SK-N-SH (cell line): Measurements from ENCODE around the gene NOD2. TPM values are rescaled to one million over a fixed set of nuclear protein-coding genes. Genes with fewer than 3 reads are reported as not detected.

Experiments
- CTCF ChIA-PET: fragments of 300-600, 350-600 bp; formaldehyde crosslinking; extraction: SDS; loops from one replicate; lab custom pipeline; 2021; lab: Yijun Ruan, JAX
- POLR2A ChIA-PET: fragments of 350-600 bp; sonication (Branson Sonifier 250); formaldehyde crosslinking; extraction: SDS; loops from one replicate; lab custom pipeline; 2020; ENCODE audit warnings: antibody characterized with exemption, inconsistent platforms; lab: Yijun Ruan, JAX
- DNase-seq: peaks from one replicate; pipeline ENCODE4 v3.0.0; 2012
- H2AFZ ChIP-seq: fragments of 200-600 bp; sonication (generic); 2 replicates; pipeline ENCODE4 v1.8.1; 2016; ENCODE audit warnings: antibody characterized with exemption, mild to moderate bottlenecking, low read depth
- H3F3A ChIP-seq: fragments of 200-600 bp; sonication (generic); replicated peaks from 2 replicates; pipeline ENCODE3; 2016; ENCODE audit warnings: antibody characterized with exemption, mild to moderate bottlenecking; ENCODE audit not compliant: insufficient read depth
- H3K27ac ChIP-seq, 2 experiments: fragments of 200-500 bp in 1 of 2; fragments of 200-600 bp in 1 of 2; sonication (Bioruptor generic) in 1 of 2; sonication (generic), shearing (Covaris generic) in 1 of 2; 2 replicates each; pipeline versions ENCODE4 v1.5.1 to v1.6.1; 2014 to 2016; ENCODE audit warnings: low read depth in 2 of 2, inconsistent platforms in 1 of 2, low read length in 1 of 2, mild to moderate bottlenecking in 1 of 2, mixed read lengths in 1 of 2
- H3K27me3 ChIP-seq: fragments of 200-600 bp; sonication (generic), shearing (Covaris generic); 2 replicates; pipeline ENCODE4 v1.6.1; 2016; ENCODE audit warnings: mixed run types; ENCODE audit not compliant: insufficient read depth
- H3K36me3 ChIP-seq, 2 experiments: fragments of 200-500 bp in 1 of 2; fragments of 200-600 bp in 1 of 2; sonication (Bioruptor generic) in 1 of 2; sonication (generic) in 1 of 2; replicated peaks in 1 of 2; 2 replicates each; pipeline versions ENCODE3 to v1.5.1; 2014 to 2016; ENCODE audit warnings: low read length in 1 of 2, mild to moderate bottlenecking in 1 of 2; ENCODE audit not compliant: insufficient read depth in 2 of 2, control insufficient read depth in 1 of 2
- H3K4me1 ChIP-seq, 2 experiments: fragments of 200-500 bp in 1 of 2; fragments of 200-600 bp in 1 of 2; sonication (Bioruptor generic) in 1 of 2; sonication (generic), shearing (Covaris generic) in 1 of 2; 2 replicates each; pipeline versions ENCODE4 v1.5.1 to v1.6.1; 2014 to 2016; ENCODE audit warnings: low read depth in 1 of 2, low read length in 1 of 2, mixed run types in 1 of 2; ENCODE audit not compliant: insufficient read depth in 2 of 2, control insufficient read depth in 1 of 2
- H3K4me2 ChIP-seq: fragments of 200-600 bp; sonication (generic), shearing (Covaris generic); 2 replicates; pipeline ENCODE4 v1.6.1; 2017; ENCODE audit warnings: mixed run types
- H3K4me3 ChIP-seq, 2 experiments: fragments of 200-500 bp in 1 of 2; fragments of 200-600 bp in 1 of 2; sonication (Bioruptor generic) in 1 of 2; sonication (generic), shearing (Covaris generic) in 1 of 2; 2 replicates each; pipeline versions ENCODE4 v1.5.1 to v1.8.1; 2014 to 2016; ENCODE audit warnings: low read depth in 2 of 2, inconsistent platforms in 1 of 2, low read length in 1 of 2, mild to moderate bottlenecking in 1 of 2, mixed read lengths in 1 of 2, moderate library complexity in 1 of 2
- H3K79me2 ChIP-seq: fragments of 200-600 bp; sonication (generic); 2 replicates; pipeline ENCODE4 v1.8.1; 2017; ENCODE audit warnings: mild to moderate bottlenecking; ENCODE audit not compliant: insufficient read depth
- H3K9ac ChIP-seq: fragments of 200-600 bp; sonication (generic); 2 replicates; pipeline ENCODE4 v1.6.1; 2017; ENCODE audit warnings: mixed run types
- H3K9me2 ChIP-seq: fragments of 200-600 bp; sonication (generic); 2 replicates; pipeline ENCODE4 v1.6.1; 2017; ENCODE audit warnings: mixed run types
- H3K9me3 ChIP-seq: fragments of 200-600 bp; sonication (generic); 2 replicates; pipeline ENCODE4 v1.6.1; 2017; ENCODE audit warnings: mixed run types, mild to moderate bottlenecking, moderate library complexity
- H4K20me1 ChIP-seq: fragments of 200-600 bp; sonication (generic); 2 replicates; pipeline ENCODE4 v1.6.1; 2017; ENCODE audit warnings: mild to moderate bottlenecking, mixed run types; ENCODE audit not compliant: insufficient read depth
- CHD2 ChIP-seq: fragments of 150-350 bp; IDR thresholded peaks from 2 replicates; pipeline ENCODE4 v1.6.1; 2018; ENCODE audit warnings: low read length; ENCODE audit not compliant: partially characterized antibody
- EP300 ChIP-seq, 2 experiments: IDR thresholded peaks; 2 replicates each; pipeline versions ENCODE4 v1.4.0 to v1.6.1; 2012; ENCODE audit warnings: borderline replicate concordance in 1 of 2, low read depth in 1 of 2, low read length in 1 of 2
- EZH2phosphoT487 ChIP-seq: fragments of 200-600 bp; sonication (generic); IDR thresholded peaks from 2 replicates; pipeline ENCODE4 v1.6.1; 2017; ENCODE audit warnings: low read depth, mixed run types, mild to moderate bottlenecking, antibody characterized with exemption, moderate library complexity, borderline replicate concordance
- FOXJ3 ChIP-seq: sonication (generic); formaldehyde crosslinking; IDR thresholded peaks from 2 replicates; pipeline ENCODE4 v1.5.1; 2020; ENCODE audit warnings: mild to moderate bottlenecking, missing genetic modification reagents
- NRF1 ChIP-seq: IDR thresholded peaks from 2 replicates; pipeline ENCODE4 v1.6.1; 2012; ENCODE audit warnings: low read depth, mild to moderate bottlenecking, low read length
- RAD21 ChIP-seq: IDR thresholded peaks from 2 replicates; pipeline ENCODE4 v1.6.1; 2012; ENCODE audit warnings: mild to moderate bottlenecking, low read length
- RFX5 ChIP-seq: IDR thresholded peaks from 2 replicates; pipeline ENCODE4 v1.6.1; 2012; ENCODE audit warnings: mild to moderate bottlenecking, improper control_type of control experiment, low read length
- SIN3A ChIP-seq: IDR thresholded peaks from 2 replicates; pipeline ENCODE4 v1.6.1; 2012; ENCODE audit warnings: low read depth, mild to moderate bottlenecking, low read length, moderate library complexity, borderline replicate concordance
- SMC3 ChIP-seq: IDR thresholded peaks from 2 replicates; pipeline ENCODE4 v1.6.1; 2012; ENCODE audit warnings: low read depth, low read length, improper control_type of control experiment
- TCF12 ChIP-seq: IDR thresholded peaks from 2 replicates; pipeline ENCODE4 v1.4.0; 2012
- TEAD4 ChIP-seq: IDR thresholded peaks from 2 replicates; pipeline ENCODE4 v1.4.0; 2012; ENCODE audit warnings: mild to moderate bottlenecking, borderline replicate concordance; ENCODE audit not compliant: insufficient read depth
- YY1 ChIP-seq: IDR thresholded peaks from 2 replicates; pipeline ENCODE4 v1.4.0; 2012; ENCODE audit warnings: low read depth, mild to moderate bottlenecking
- WGBS: methylation state at CpG from one replicate; pipeline ENCODE4 v1.1.6; 2017; ENCODE audit warnings: low lambda C conversion rate; 5-methylcytosine and 5-hydroxymethylcytosine counted together
- polyA plus RNA-seq, 3 experiments: library from polyadenylated mRNA; depleted of rRNA; stranded (reverse); fragments of >200 nt; gene quantifications; 2 replicates each; pipeline ENCODE4 v1.2.3, GENCODE V29; 2012
- TF ChIP-seq, protein P1 (sequence below): fragments of 150-350 bp; IDR thresholded peaks from 2 replicates; pipeline ENCODE4 v1.6.1; 2016; ENCODE audit warnings: mild to moderate bottlenecking, low read depth, low read length
- TF ChIP-seq, protein P2 (sequence below): IDR thresholded peaks from 2 replicates; pipeline ENCODE4 v1.6.1; 2012; ENCODE audit warnings: mild to moderate bottlenecking, low read depth, low read length, moderate library complexity

The NOD2 gene
- polyA plus RNA-seq, 1 of the 3 experiments (the other 2 are of a cell fraction), result not detected

DNA sequence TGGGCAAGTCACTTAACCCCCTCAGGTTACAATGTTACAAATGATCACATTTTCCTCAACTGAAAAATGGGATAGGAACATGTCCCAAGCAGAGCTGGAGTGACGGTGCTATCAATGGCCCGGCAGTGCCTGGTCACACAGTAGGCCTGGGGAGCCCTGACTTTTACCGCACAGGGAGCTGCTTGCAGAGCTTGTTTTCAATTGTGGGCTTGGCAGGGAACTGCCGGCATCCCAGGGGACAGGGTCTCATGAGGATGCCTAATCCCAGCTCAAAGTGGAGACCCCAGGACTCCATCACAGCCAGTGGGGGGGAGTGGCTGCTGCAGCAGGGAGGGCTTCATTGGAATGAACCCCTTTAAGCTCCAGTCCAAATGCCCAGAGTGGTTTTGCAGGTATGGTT is 23.7 kb upstream of the NOD2 start (continued):
- TF ChIP-seq EZH2phosphoT487 (no peak), EP300 (IDR thresholded peaks at IDR 0.05; ENCODE audit: borderline replicate concordance in 1 of 2, low read depth in 1 of 2, low read length in 1 of 2) (no peak)

DNA sequence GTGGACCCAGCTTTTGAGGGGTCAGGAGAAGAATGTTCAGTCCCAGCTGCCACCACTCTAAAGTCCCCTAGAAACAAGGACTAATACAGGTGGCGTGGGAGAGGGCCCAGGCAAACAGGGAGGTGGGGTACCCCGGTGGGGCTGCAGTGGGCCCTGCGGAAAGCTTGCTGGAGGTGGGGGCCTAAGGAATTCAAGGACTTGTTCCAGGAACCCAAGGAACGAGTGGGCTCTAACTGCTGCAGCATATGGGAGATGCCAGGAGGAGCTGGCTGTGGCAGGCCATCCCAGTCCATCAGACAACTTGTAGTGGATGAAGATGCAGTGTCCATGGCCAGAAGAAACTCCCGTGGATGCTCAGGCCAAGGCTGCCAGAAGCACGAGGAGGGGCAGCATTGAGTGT is 22.9 kb upstream of the NOD2 start:
- H3K9me2 ChIP-seq, result no peaks in the 10 kb centered on the region
- H3K36me3 ChIP-seq, result no peaks in the 10 kb centered on the region
- no peaks in the 10 kb centered on the region for H3K79me2 ChIP-seq
- TF ChIP-seq, protein P1, sequence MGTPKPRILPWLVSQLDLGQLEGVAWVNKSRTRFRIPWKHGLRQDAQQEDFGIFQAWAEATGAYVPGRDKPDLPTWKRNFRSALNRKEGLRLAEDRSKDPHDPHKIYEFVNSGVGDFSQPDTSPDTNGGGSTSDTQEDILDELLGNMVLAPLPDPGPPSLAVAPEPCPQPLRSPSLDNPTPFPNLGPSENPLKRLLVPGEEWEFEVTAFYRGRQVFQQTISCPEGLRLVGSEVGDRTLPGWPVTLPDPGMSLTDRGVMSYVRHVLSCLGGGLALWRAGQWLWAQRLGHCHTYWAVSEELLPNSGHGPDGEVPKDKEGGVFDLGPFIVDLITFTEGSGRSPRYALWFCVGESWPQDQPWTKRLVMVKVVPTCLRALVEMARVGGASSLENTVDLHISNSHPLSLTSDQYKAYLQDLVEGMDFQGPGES, result no peak
- no peak for TF ChIP-seq RAD21
- no peak for TF ChIP-seq YY1
- TF ChIP-seq, protein P2, sequence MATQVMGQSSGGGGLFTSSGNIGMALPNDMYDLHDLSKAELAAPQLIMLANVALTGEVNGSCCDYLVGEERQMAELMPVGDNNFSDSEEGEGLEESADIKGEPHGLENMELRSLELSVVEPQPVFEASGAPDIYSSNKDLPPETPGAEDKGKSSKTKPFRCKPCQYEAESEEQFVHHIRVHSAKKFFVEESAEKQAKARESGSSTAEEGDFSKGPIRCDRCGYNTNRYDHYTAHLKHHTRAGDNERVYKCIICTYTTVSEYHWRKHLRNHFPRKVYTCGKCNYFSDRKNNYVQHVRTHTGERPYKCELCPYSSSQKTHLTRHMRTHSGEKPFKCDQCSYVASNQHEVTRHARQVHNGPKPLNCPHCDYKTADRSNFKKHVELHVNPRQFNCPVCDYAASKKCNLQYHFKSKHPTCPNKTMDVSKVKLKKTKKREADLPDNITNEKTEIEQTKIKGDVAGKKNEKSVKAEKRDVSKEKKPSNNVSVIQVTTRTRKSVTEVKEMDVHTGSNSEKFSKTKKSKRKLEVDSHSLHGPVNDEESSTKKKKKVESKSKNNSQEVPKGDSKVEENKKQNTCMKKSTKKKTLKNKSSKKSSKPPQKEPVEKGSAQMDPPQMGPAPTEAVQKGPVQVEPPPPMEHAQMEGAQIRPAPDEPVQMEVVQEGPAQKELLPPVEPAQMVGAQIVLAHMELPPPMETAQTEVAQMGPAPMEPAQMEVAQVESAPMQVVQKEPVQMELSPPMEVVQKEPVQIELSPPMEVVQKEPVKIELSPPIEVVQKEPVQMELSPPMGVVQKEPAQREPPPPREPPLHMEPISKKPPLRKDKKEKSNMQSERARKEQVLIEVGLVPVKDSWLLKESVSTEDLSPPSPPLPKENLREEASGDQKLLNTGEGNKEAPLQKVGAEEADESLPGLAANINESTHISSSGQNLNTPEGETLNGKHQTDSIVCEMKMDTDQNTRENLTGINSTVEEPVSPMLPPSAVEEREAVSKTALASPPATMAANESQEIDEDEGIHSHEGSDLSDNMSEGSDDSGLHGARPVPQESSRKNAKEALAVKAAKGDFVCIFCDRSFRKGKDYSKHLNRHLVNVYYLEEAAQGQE, result no peak
- no peak for TF ChIP-seq TCF12
- no peak for TF ChIP-seq NRF1
- no peak for TF ChIP-seq SMC3
- TF ChIP-seq FOXJ3 (CRISPR knock-in tag), result no peak
- TF ChIP-seq SIN3A, result no peak
- TF ChIP-seq RFX5, result no peak
- TF ChIP-seq CHD2, result no peak
- no peak for TF ChIP-seq TEAD4
- WGBS, result 17% methylated on average over 5 of the region's 6 CpGs
- no peak overlapping the region for H3K4me3 ChIP-seq
- H3K4me2 ChIP-seq, result no peak overlapping the region
- no peaks in the 10 kb centered on the region for H3F3A ChIP-seq
- no peak overlapping the region for H3K9ac ChIP-seq
- no peaks in the 10 kb centered on the region for H3K9me3 ChIP-seq
- no peak overlapping the region for H2AFZ ChIP-seq
- ChIA-PET CTCF (interaction anchor here (0.7 to 16.3 kb wide), 5 partner anchors 8 to 300 kb away, joined by 3 to 326 read pairs (median 4); partner anchors contain the start of gene BRD7), POLR2A (no interaction called here)
- DNase-seq, result no peak
- H3K27ac ChIP-seq, result no peak overlapping the region
- no peaks in the 10 kb centered on the region for H3K27me3 ChIP-seq
- no peaks in the 10 kb centered on the region for H3K4me1 ChIP-seq
- no peaks in the 10 kb centered on the region for H4K20me1 ChIP-seq
